Gastroesophageal sphincter (tissue), 4 donors: ENCODE measurements around the gene ZNF106. TPM values are rescaled to one million over a fixed set of nuclear protein-coding genes. Genes with fewer than 3 reads are reported as not detected.

Experiments used
- ATAC-seq: fragments of 150-250 bp; one replicate; pipeline ENCODE4 v1.9.1; 2016; ENCODE audit warnings: mild to moderate bottlenecking, moderate library complexity
- H3K27ac ChIP-seq, 4 donors: fragments of 200-600 bp; sonication (generic) in 3 of 4; 1 replicate in 3 of 4; 2 replicates in 1 of 4; pipeline ENCODE4 v1.5.1; 2016 to 2019
- H3K27me3 ChIP-seq: fragments of 200-600 bp; sonication (generic); one replicate; pipeline ENCODE4 v1.5.1; 2019
- H3K36me3 ChIP-seq, 2 donors: fragments of 200-600 bp; sonication (generic); one replicate each; pipeline ENCODE4 v1.5.1; 2019; ENCODE audit warnings: control low read depth in 1 of 2
- H3K4me1 ChIP-seq, 3 donors: fragments of 200-600 bp; sonication (generic); 1 replicate in 2 of 3; 2 replicates in 1 of 3; pipeline ENCODE4 v1.5.1; 2016 to 2019; ENCODE audit warnings: control low read depth in 2 of 3
- H3K4me3 ChIP-seq, 2 donors: fragments of 200-600 bp; sonication (generic); one replicate each; pipeline ENCODE4 v1.5.1; 2019; ENCODE audit warnings: mild to moderate bottlenecking in 1 of 2, moderate library complexity in 1 of 2
- H3K9me3 ChIP-seq, 3 donors: fragments of 200-600 bp; sonication (generic); one replicate each; pipeline ENCODE4 v1.5.1; 2017 to 2019; ENCODE audit warnings: control low read depth in 2 of 3
- EP300 ChIP-seq: sonication (generic); formaldehyde crosslinking; IDR thresholded peaks from one replicate; pipeline ENCODE4 v1.6.1; 2017; ENCODE audit warnings: antibody characterized with exemption, mild to moderate bottlenecking
- POLR2A ChIP-seq, 2 donors: fragments of 450-650 bp; IDR thresholded peaks; one replicate each; pipeline ENCODE4 v1.6.1; 2017; ENCODE audit warnings: antibody characterized with exemption in 2 of 2, mild to moderate bottlenecking in 2 of 2, moderate library complexity in 1 of 2
- POLR2AphosphoS5 ChIP-seq: sonication (generic); formaldehyde crosslinking; IDR thresholded peaks from one replicate; pipeline ENCODE4 v1.6.1; 2017; ENCODE audit warnings: antibody characterized with exemption
- WGBS, 2 donors: methylation state at CpG; one replicate each; pipeline ENCODE4 v1.1.5; 2018; ENCODE audit warnings: low coverage in 1 of 2; 5-methylcytosine and 5-hydroxymethylcytosine counted together
- total RNA-seq, 4 donors: library from RNA; depleted of rRNA; stranded (reverse); fragments of >200 nt; gene quantifications; one replicate each; pipeline ENCODE4 v1.1.0, GENCODE V29; 2016
- TF ChIP-seq, protein P1 (sequence below), 4 experiments: fragments of 200-600 bp in 2 of 4; fragments of 450-650 bp in 2 of 4; sonication (generic) in 1 of 4; IDR thresholded peaks; one replicate each; pipeline ENCODE4 v1.5.1; 2017 to 2019; ENCODE audit warnings: antibody characterized with exemption in 4 of 4, mild to moderate bottlenecking in 2 of 4, moderate library complexity in 2 of 4

ZNF106 gene
- total RNA-seq, 4 donors from 2014 or later, result 118 to 592 (median 369) TPM

DNA sequence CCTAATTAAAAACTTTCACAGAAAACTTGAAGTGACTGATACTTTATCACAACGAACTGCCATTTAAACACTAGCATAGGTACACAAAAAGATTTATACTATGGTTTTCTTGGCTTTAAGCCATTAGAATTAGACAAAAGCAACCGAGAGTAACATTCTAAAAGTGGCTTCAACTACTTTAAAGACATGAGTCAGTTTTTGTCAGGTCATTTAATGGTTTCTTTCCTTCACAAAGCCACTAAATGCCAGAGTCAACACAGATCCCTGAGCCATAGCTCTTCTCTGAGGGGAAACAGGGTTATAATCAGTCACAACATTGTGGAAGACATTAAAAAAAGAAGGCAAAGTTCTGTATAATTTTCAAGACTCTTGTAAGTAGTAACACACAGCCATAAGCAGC lies 77.0 kb downstream of the ZNF106 start:
- Histone ChIP-seq H3K9me3 (no peaks in the 10 kb centered on the region), H3K4me1 (peaks cover 0 to 11% (median 0%) of the 10 kb centered on the region in 3 donors), H3K27ac (no peak overlapping the region), H3K4me3 (no peak overlapping the region), H3K27me3 (no peaks in the 10 kb centered on the region), H3K36me3 (peaks cover 0 to 87% of the 10 kb centered on the region in 2 donors)
- 20 to 39% methylated on average over 2 of the region's 2 CpGs for WGBS, 2 donors
- TF ChIP-seq POLR2A (IDR thresholded peaks at IDR 0.05), result no peak
- TF ChIP-seq POLR2AphosphoS5, result no peak
- no peak for TF ChIP-seq EP300
- TF ChIP-seq, protein P1, sequence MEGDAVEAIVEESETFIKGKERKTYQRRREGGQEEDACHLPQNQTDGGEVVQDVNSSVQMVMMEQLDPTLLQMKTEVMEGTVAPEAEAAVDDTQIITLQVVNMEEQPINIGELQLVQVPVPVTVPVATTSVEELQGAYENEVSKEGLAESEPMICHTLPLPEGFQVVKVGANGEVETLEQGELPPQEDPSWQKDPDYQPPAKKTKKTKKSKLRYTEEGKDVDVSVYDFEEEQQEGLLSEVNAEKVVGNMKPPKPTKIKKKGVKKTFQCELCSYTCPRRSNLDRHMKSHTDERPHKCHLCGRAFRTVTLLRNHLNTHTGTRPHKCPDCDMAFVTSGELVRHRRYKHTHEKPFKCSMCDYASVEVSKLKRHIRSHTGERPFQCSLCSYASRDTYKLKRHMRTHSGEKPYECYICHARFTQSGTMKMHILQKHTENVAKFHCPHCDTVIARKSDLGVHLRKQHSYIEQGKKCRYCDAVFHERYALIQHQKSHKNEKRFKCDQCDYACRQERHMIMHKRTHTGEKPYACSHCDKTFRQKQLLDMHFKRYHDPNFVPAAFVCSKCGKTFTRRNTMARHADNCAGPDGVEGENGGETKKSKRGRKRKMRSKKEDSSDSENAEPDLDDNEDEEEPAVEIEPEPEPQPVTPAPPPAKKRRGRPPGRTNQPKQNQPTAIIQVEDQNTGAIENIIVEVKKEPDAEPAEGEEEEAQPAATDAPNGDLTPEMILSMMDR (IDR thresholded peaks at IDR 0.05), result no peak
- ATAC-seq, result no peak

DNA sequence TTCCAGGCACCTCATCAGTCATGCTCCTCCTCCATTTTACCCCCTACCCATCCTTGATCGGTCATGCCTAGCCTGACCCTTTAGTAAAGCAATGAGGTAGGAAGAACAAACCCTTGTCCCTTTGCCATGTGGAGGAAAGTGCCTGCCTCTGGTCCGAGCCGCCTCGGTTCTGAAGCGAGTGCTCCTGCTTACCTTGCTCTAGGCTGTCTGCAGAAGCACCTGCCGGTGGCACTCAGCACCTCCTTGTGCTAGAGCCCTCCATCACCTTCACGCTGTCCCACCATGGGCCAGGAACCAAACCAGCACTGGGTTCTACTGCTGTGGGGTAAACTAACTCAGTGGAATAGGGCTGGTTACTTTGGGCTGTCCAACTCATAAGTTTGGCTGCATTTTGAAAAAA lies 79.1 kb downstream of the ZNF106 start:
- Histone ChIP-seq H3K36me3 (peaks cover 0 to 67% of the 10 kb centered on the region in 2 donors), H3K4me3 (no peak overlapping the region), H3K27ac (no peak overlapping the region), H3K9me3 (no peaks in the 10 kb centered on the region), H3K4me1 (peaks cover 0 to 11% (median 0%) of the 10 kb centered on the region in 3 donors), H3K27me3 (no peaks in the 10 kb centered on the region)
- 91% methylated on average over 7 of the region's 7 CpGs; no CpG with 5 or more reads in 1 of the 2 donors for WGBS, 2 donors
- ATAC-seq, result no peak
- TF ChIP-seq POLR2AphosphoS5 (no peak), POLR2A (IDR thresholded peaks at IDR 0.05) (no peak), EP300 (no peak)
- TF ChIP-seq, protein P1 (IDR thresholded peaks at IDR 0.05), result no peak

DNA sequence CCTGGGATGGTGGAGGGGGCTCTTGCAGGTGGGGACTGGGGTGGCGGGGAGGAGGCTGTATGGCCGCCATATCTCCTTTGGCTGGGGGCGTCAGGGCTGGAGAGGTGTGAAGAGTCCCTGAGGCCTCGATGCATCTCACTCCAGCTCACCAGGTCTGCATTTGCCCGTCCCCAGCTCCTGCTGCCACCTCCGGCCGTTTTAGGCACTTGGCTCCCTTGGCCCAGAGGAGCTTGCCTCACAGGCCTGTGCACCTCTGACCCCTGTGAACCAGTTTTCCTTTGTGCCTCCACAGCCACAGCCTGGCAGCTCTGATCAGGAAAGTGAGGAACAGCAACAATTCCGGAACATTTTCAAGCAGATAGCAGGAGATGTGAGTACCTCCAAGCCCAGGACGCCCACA lies 81.9 kb downstream of the ZNF106 start:
- H3K9me3 ChIP-seq, result no peaks in the 10 kb centered on the region
- H3K4me3 ChIP-seq, result no peak overlapping the region
- H3K4me1 ChIP-seq, result peaks cover 0 to 11% (median 0%) of the 10 kb centered on the region in 3 donors
- no peak overlapping the region for H3K27ac ChIP-seq
- ATAC-seq, result no peak
- WGBS, 2 donors, result 97% methylated on average over 3 of the region's 9 CpGs; no CpG with 5 or more reads in 1 of the 2 donors
- H3K27me3 ChIP-seq, result no peaks in the 10 kb centered on the region
- TF ChIP-seq, protein P1 (IDR thresholded peaks at IDR 0.05), result no peak
- TF ChIP-seq EP300, result no peak
- H3K36me3 ChIP-seq, result peaks cover 0 to 44% of the 10 kb centered on the region in 2 donors

DNA sequence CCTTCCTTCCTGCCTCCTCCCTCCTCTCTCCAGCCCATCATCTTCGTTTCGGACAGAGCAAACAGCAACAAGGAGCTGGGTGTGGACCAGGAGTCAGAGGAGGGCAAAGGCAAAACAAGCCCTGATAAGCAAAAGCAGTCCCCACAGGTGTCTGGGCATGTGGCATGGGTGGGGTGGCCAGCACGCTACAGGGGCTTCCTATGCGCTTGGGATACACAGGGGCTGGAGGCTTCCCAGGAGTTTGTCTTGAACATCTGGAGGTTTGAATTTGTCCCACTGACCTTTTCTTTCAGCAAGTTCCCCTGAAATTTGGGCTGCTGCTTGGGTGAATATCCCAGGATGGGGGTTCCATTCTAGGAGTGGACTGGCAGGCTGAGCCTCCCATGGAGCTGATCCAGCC lies 82.8 kb downstream of the ZNF106 start:
- TF ChIP-seq POLR2A (IDR thresholded peaks at IDR 0.05) (no peak), POLR2AphosphoS5 (no peak), EP300 (no peak)
- TF ChIP-seq, protein P1 (IDR thresholded peaks at IDR 0.05), result no peak
- Histone ChIP-seq H3K4me3 (no peak overlapping the region), H3K27me3 (no peaks in the 10 kb centered on the region), H3K4me1 (peaks cover 0 to 7% (median 0%) of the 10 kb centered on the region in 3 donors), H3K9me3 (no peaks in the 10 kb centered on the region), H3K27ac (no peak overlapping the region), H3K36me3 (peaks cover 0 to 50% of the 10 kb centered on the region in 2 donors)
- WGBS, 2 donors, result no CpG with 5 or more reads among the region's 4 CpGs
- ATAC-seq, result no peak

DNA sequence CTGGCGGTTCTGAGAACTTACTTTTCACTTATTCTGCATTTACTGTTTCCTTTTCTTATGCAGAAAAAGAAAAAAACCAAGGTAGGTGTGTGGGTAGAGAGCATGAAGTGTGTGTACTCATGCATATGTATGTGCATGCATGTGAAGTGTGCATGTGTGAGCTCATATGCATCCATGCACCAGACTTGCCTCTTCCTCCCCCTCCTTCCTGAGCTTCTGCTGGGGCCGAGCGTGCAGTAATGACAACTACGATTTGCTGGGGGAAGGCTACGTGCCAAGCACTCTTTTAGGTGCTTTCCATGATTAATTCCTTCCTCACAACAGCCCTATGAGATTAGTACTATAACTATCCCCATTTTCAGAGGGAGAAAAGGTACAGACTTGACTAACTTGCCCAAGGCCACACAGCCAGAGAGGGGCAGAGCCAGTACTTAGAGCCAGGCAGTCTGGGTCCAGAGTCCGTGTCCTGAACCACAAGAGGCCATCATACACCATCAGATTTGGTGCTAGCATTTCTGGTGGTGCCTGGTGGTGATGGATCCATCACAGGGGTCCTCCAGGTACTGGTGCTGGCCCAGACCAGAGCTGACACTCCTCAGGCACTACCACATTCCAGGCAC lies 85.0 kb downstream of the ZNF106 start:
- H3K36me3 ChIP-seq, result peaks cover 0 to 46% of the 10 kb centered on the region in 2 donors
- TF ChIP-seq EP300 (no peak), POLR2AphosphoS5 (no peak), POLR2A (IDR thresholded peaks at IDR 0.05) (no peak)
- TF ChIP-seq, protein P1 (IDR thresholded peaks at IDR 0.05), result no peak
- H3K27ac ChIP-seq, result no peak overlapping the region
- H3K27me3 ChIP-seq, result no peaks in the 10 kb centered on the region
- no peak for ATAC-seq
- WGBS, 2 donors, result 28 to 79% methylated on average over 1 to 5 of the region's 6 CpGs
- no peak overlapping the region for H3K4me3 ChIP-seq
- no peaks in the 10 kb centered on the region for H3K9me3 ChIP-seq
- H3K4me1 ChIP-seq, result peaks cover 0 to 7% (median 0%) of the 10 kb centered on the region in 3 donors
